Fibroblast of skin of left biceps (primary cell): ENCODE data around the gene CCDC73.
"Not testable (repeated sequence)": the region's sequence is repeated elsewhere in the genome, so short reads cannot be mapped to it uniquely, and the experiment has no call there.

ENCODE experiments used
- DNase-seq, 2 experiments: peaks; one replicate each; pipeline ENCODE4 v3.0.0-alpha.2; 2013; ENCODE audit warnings: low read depth in 2 of 2

Gene CCDC73

DNA sequence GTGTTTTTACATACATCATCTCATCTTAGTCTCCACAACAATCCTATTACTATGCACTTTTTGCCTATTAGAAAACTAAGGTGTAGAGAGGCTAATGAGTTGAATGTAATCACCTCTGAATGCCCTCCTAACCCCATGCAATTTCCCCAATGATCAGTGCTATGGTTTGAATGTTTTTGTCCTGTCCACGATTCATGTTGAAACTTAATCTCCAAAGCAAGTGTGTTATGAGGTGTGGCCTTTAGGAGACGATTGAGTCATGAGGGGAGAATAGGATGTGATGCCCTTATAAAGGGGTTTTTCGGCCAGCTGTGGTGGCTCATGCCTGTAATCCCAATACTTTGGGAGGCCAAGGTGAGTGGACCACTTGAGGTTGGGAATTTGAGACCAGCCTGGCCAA, 2.0 kb upstream of the CCDC73 start:
- DNase-seq, result no peak

DNA sequence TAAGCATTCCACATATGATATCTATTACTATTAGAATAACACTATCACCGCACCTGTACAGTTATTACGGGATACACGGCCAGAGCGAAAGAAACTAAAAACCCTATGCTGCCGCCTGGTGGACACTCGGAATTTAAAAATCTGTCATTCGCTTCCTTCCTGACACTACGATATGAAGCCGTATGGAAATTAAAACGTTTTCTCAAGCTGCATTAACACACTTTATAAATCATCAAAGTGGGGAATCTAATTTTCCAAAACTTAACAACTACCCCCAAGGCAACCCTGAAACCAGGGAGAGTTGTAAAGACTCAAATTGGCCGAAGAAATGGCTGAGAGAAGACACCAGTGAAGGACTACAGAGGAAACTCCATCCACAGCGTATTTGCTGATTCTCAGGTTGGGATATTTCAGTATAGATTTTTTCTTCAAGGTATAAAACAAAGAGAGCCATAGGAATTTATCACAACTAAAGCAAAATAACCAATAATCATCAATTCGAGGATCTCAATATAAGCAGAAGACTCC, 1.4 kb downstream of the CCDC73 start:
- peak in 1 of 2 experiments; percentile 5 for DNase-seq

DNA sequence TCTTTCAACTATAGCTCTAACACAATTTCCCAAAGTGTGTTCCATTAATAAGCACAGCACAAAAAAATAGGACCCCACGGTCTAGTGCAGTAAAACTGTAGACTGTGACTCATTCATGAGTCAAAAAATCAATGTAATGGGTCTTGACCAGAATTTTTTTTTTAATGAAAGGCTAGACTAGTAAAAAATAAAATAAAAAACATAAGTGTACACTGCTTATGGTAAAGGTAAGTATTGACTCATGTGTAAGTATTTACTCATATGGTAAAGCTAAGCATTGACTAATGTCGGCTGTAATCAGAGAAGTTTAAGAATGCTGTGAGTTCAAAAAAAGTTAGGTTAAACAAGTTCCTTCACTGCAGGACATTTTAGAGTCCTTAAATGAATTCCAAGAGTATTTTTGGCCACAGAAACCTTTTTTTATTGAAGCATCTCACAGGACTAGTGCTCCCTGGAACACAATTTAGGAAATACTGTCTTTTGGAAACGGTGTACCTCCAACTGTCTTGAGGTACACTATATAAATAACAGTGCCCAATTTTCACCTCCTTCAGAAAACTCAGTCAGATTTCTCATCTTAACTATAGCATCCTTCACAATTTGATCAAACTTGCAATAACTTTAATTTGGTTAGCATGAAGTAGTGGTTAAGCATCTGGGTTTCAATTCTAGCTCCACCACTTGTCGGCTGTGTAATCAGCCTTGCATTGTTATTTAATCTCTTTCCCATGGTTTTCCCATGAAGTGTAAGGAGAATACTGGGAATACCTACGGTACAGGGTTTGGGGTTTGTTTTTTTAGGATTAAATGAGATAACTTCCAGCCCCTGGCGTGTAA, 2.1 kb downstream of the CCDC73 start:
- no peak for DNase-seq

DNA sequence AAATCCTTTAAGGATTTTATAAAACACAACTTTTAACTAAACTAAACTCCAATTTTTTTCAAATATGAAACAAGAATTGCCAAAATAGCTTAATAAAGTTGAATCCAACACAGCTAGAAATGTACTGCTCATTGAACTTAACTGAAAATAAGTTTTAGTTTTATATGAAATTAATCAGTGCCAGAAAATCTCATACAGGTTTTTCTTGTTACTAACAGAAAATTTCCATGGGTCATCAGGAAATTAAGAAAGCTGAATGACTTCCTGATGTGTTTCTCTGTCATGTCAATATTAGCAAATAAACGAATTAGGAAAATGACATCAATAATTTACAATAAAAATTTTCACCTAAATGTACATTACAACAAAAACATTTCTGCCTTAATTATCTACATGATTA, 3.5 kb downstream of the CCDC73 start:
- DNase-seq, result no peak

DNA sequence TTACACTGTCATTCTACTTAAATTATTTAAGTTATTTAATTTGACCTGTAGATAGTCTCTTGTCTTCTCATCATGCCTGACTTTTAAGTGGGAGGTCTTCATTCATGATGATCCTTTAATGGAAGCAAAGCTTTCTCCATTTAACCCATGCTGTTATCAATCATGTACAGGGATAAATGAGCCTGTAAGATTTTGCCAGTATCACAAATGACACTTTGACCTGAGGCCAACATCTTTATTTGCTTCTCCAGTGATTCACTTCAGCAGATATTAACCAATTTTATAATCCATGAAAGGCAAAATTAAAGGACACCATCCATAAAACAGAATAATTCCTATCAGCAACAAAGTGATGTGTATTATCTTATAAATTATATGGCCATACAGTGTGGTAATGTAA, 7.7 kb downstream of the CCDC73 start:
- no peak for DNase-seq

DNA sequence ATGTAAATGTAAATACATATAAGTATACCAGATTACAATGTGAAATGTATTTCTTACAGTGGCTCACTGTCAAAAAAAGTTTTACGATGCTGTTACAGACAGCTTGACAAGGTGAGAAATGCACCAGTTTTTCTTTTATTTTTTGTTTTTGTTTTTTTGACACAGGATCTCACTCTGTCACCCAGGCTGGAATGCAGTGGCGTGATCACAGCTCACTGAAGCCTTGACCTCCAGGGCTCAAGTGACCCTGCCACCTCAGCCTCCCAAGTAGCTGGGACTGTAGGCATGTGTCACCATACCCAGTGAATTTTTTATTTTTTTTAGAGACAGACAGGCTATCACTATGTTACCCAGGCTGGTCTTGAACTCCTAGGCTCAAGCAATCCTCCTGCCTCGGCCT, 9.2 kb downstream of the CCDC73 start:
- no peak for DNase-seq

DNA sequence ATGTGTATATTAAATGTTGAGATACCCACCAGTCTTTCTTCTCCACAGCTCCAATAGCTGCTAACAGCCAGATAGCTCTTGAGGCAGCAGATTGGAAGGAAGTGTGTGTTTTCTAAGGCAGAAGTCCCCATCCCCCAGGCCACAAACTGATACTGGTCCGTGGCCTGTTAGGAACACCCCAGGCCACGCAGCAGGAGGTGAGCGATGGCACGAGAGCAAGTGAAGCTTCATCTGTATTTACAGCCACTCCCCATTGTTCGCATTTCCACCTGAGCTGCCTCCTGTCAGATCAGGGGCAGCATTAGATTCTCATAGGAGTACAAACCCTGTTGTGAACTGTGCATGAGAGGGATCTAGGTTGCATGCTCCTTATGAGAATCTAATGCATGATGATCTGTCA, 12.7 kb downstream of the CCDC73 start:
- no peak for DNase-seq

DNA sequence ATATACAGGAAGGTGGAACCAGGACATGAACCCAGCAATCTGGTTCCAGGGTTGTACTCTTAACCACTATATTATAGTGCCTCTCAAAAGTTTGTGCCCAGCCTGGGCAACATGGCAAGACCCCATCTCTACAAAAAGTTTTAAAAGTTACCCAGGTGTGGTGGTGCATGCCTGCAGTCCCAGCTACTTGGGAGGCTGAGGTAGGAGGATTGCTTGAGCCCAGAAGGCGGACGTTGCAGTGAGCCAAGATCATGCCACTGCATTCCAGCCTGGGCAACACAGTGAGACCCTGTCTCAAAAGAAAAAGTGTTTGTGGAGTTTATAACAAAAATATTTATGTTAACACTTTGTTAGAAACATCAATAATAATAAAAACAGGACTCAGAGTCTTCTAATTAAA, 13.6 kb downstream of the CCDC73 start:
- DNase-seq, result not testable (repeated sequence)

DNA sequence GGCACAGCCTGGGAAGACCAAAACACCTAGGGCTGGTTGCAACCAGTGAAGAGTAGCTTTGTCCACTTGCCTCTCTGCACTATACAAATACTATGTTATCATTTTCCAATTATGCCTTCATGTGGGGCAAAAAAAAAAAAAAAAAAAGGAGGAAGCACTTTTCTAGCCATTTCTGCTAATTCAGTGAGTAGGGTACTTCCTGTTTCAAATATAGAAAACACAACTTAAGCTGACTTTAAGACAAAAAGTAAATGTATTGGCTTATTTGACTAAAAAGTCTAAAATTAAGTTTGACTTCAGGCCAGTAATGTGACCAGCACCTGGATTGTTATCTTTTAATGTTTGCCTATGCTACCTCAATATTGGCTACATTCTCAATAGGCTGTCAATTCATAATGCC, 15.3 kb downstream of the CCDC73 start:
- no peak for DNase-seq

DNA sequence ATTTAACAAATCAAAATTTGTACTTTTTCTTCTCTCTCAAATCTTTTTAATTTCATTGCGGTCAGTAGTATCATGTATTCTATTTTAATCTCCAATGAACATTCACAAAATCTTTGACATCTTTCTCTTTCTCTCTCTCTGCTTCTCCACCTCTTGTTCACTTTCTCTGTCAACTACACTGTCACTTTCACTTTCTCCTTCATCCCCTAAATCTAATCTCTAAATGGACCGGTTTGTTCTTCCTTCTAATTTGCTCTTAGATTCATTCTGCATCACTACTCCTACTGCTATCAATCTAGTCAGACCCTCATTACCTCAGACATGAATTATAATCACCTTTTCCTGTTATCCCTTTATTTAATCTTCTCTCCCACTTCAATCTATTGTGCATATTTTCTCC, 18.6 kb downstream of the CCDC73 start:
- no peak for DNase-seq

DNA sequence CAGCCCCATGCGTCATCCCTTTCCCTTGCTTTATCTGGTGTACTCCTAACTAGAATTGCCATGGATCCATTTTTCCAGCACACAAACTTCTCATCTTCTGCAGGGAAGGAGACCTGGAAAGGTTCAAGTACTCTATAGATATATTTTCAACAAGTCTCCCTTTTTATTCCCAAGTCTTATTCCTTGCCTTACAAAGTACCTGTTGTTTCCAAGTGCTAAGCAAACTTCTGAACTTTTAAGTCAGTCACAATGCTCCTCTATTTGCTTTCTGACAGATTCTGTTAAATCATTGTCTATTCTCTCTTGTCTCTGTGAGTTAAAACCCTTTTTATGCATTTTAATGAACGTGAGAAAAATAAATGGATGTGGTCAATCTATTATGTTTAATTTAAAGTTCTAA, 20.4 kb downstream of the CCDC73 start:
- DNase-seq, result no peak

DNA sequence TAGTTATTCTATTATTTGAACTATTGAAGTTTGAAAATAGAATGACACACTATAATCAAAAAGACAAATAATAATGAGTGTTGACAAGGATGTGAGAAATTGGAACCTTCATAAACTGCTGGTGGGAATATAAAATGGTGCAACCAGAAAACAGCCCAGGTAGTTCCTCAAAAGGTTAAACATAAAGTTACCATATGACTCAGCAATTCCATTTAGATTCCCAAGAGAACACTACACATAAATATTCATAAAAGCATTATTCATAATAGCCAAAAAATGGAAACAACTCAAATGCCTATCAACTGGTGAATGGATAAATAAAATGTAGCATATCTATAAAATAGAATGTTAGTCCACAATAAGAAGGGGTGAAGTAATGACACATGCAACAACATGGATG, 21.7 kb downstream of the CCDC73 start:
- no peak for DNase-seq

DNA sequence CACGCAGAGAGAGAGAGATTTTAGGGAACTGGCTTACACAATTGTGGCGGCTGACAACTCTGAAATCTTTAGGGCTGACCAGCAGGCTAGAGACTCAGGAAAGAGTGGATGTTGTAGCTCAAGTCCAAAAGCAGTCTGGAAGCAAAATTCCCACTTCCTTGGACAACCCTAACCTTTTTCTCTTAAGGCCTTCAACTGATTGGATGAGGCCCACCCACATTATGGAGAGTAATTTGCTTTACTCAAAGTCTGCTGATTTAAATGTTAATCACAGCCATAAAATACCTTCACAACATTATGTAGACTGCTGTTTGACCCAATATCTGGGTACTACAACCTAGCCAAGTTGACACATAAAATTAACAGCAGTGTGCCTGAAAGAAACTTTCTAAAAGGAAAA, 32.7 kb downstream of the CCDC73 start:
- not testable (repeated sequence) for DNase-seq

DNA sequence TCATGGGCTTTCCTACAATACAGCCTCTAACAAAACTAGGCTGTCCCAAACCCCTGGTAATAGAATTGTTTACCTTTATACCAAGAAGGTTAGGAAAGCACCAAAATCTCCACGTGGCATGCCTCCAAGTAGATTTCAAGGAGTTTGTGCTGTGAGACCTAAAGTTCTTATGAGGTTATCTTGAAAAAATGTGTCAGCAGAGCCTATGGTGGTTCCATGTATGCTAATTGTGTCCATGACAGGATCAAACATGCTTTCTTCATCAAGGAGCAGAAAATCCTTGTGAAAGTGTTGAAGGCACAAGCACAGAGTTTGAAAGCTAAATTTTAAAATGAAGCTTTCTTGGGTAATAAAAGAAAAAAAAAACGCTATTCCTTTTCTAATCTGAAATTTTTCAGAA, 36.2 kb downstream of the CCDC73 start:
- no peak for DNase-seq

DNA sequence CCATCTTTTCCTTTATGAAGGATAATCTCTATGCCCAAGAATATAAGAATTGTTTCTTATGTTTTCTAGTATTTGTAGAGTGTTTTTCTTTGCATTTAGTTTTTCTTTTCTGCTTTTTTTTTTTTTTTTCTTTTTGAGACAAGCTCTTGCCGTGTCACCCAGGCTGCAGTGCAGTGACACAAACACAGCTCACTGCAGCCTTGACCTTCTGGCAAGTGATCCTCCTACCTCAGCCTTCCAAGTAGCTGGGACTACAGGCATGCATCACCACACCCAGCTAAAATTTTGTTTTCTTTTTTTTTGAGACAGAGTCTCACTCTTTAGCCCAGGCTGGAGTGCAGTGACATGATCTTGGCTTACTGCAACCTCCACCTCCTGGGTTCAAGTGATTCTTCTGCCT, 41.3 kb downstream of the CCDC73 start:
- not testable (repeated sequence) for DNase-seq

DNA sequence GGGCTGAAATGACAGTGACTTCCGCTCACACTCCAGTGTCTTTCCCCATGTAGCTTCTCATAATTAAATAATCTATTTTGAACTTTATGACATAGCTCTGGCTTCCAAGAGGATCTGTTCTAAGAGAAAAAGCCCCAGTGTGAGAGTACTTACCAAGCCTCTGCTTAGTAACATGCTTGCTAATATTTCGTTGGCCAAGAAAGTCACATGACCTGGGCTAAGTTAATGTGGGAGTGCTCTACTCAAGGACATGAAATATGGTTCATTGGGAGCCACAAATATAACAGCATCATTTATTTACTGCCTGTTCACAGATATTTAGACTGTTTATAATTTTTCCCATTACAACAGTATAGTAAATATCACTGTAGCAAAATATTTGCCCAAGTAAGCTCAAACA, 42.5 kb downstream of the CCDC73 start:
- DNase-seq, result no peak

DNA sequence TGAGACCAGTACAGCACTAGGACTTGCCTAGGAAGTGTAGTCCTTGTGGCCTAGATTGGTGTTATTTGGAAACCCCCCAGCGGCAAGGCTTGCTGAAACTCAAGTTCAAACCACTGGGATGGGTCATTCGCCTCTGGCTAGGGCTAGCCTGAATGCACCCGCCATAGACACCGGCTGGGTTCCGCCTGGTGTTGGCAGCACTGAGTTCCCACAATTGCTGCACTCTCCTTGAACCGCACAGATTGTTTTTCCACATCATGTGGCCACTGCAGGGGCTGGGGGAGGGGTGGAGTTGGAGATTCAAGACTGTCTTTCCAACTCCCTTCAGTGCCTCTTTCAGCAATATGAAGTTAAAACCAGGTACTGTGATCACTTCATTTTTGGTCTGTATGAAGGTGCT, 43.1 kb downstream of the CCDC73 start:
- no peak for DNase-seq

DNA sequence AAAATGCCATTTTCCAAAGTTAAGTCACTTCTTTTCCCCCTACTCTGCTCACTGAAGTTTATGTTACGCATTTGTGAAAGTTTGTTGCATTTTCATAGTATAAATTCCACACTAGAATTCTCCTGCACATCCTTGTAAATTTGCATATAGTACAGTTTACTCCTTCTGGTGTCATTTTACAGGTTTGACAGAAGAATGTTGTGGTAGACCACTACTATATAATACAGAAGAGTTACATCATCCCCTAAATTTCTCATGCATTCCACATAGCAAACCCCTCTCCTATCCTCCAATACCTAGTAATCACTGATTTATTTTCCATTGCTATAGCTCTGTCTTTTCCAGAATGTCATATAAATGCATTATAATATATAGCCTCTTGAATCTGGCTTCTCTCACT, 64.5 kb downstream of the CCDC73 start:
- no peak for DNase-seq

DNA sequence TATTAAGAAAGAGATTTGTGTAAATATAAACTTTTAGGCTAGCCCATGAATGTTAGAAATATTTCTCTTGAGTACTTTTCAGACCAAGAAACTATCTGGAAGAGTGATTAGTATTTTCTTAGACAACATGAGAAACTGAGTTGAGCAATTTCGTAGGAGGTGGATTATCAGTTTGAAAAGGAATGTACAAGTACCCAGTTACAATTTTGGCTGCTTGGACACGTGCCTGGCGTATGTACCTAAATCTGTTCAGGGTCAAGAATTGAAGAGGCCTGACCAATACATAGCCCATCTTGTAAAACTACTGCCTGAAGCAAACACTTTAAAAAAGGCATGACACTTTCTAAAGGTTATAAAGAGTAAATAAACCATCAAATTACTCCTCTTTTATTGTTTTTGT, 71.1 kb downstream of the CCDC73 start:
- DNase-seq, result no peak

DNA sequence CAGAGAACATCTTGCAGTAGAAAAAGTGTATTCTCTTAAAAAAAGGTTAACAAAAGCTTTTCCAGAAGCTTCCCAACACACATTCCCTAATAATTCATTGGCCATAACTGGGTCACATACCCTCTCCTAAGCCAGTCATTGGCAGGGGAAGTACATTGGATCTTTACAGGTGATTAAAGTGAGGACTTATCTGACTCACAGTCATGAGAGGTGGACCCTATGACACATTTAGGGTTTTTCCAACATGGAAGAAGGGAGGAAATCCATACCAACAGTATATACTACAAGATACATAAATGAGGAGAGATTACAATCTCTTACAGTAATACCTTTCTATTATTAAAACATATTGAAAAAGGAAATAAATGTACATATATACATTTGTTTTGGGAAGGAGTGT, 72.2 kb downstream of the CCDC73 start:
- no peak for DNase-seq

DNA sequence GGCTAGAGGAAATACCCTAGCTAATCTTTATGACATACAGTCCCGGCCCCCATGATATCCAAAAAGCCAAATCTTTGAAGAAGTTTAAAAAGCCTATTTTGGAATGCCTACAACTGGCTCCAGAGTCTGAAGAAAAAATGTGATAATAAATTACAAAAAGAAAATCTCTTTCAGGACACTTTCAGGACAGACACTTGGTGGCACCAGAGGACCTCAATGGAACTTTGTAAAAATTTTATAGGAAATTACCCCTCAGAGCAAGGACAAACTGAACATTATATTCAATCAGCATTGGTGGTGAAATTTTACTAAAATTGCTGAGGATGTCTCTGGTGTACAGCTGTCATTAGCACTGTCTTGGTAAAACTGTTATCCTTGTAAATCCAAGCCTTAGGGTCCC, 81.0 kb downstream of the CCDC73 start:
- no peak for DNase-seq

DNA sequence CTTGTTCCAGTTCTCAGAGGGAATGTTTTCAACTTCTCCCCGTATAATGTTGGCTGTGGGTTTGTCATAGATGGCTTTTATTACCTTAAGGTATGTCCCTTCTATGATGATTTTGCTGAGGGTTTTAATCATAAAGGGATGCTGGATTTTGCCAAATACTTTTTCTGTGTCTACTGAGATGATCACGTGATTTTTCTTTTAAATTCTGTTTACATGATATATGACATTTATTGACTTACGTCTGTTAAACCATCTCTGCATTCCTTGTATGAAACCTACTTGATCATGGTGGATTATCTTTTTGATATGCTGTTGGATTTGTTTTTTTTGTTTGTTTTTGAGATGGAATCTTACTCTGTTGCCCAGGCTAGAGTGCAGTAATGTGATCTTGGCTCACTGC, 85.5 kb downstream of the CCDC73 start:
- not testable (repeated sequence) for DNase-seq

DNA sequence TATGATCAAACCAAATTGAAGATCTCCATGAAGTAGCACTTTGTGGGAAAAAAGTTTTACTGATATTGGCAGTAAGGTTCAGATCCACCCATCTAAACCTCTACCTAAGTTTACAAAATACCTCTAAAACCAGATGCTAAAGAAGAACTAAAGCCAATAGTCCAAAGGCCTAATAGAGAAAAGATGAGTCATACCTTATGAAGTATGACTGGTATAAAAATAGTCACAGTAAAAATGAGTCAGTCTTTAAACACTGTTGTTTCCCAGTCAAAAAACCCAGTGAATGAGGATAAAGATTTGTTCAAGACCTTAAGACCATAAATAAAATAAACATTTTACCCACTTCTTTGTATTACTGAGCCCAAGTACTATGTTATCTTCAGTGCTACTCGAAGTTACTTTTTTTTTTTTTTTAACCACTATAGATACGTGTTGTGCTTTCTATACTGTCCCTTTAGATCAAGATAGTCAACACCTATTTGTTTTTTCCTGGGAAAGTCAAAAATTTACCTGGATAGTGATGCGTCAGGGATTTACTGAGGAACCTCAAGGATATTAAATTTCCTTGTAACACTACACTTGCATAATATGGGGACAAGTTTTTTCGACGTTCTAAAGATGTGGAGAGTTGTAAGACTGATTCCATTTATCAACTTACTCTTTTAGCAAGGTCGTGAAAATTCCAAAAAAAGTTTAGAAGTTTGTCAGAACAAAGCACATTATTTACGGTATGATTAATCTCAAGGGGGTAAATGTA, 87.3 kb downstream of the CCDC73 start:
- DNase-seq, result peak; percentile 32 to 39
